ENCODE results near the gene ENTR1. TPM values are rescaled to one million over a fixed set of nuclear protein-coding genes. Genes with fewer than 3 reads are reported as not detected.

Gene ENTR1
- total and polyA plus RNA-seq, 2 of the 4 experiments (the other 2 are of a cell fraction), result 14.5 to 37.3 TPM

- no peak overlapping the region for H2AFZ ChIP-seq (replicated peaks; ENCODE audit: low read length, poor library complexity)
- H3K27me3 ChIP-seq (ENCODE audit: control insufficient read depth, insufficient read depth, low read length), result no peaks in the 10 kb centered on the region
- H4K8ac ChIP-seq (ENCODE audit: low read depth in 2 of 2, low read length in 2 of 2), result no peak overlapping the region
- H3K14ac ChIP-seq (replicated peaks; ENCODE audit: low read depth, low read length), result no peak overlapping the region
- dilution Hi-C loops (cut with HindIII; ENCODE audit: low sequenced_read_pairs, unreplicated experiment) (no loop called here), intact Hi-C loops (cut with micrococcal nuclease) (loop anchor here (5.0 kb wide), 1 partner anchor 77 kb away; the partner anchor contains the start of gene GPSM1), in situ Hi-C loops (cut with MboI; ENCODE audit: low sequenced_read_pairs) (loop anchor here (5.0 kb wide), 1 partner anchor 82 kb away; no protein-coding TSS in a partner anchor)
- H3K4me1 ChIP-seq (ENCODE audit: control insufficient read depth, insufficient read depth, low read length), result peaks cover 7% of the 10 kb centered on the region
- no peak overlapping the region for H2BK120ac ChIP-seq (ENCODE audit: low read depth, low read length)
- no peak overlapping the region for H2BK15ac ChIP-seq (ENCODE audit: low read depth, low read length)
- H4K91ac ChIP-seq (ENCODE audit: insufficient read depth, low read depth, low read length), result no peak overlapping the region
- H3K56ac ChIP-seq (ENCODE audit: extremely low read depth, insufficient read depth, low read length), result no peak overlapping the region
- 0 out of 2 replicates have a peak, but pooled peaks cover 5% of the 10 kb centered on the region for H3K9me1 ChIP-seq (ENCODE audit: insufficient read depth, low read length)
- peaks cover 9% of the 10 kb centered on the region for H4K20me1 ChIP-seq (ENCODE audit: insufficient read depth, low read length)
- TF ChIP-seq FOS (IDR thresholded peaks at IDR 0.05; ENCODE audit: low read depth, low read length) (no peak), SMC3 (IDR thresholded peaks at IDR 0.05; ENCODE audit: low read depth, low read length) (no peak), CHD1 (IDR thresholded peaks at IDR 0.05; ENCODE audit: low read depth, low read length) (no peak)
- no peak overlapping the region for H3K23ac ChIP-seq (ENCODE audit: low read depth, low read length)
- DNase-seq, result no peak
- H3K4ac ChIP-seq (ENCODE audit: low read depth, low read length), result no peak overlapping the region
- no TSS peak for BruUV-seq (replicated peaks)
- no peak for ATAC-seq (ENCODE audit: low read depth)
- no peak overlapping the region for H2AK5ac ChIP-seq (ENCODE audit: low read depth, low read length)
- WGBS, 2 experiments (ENCODE audit: extremely low coverage in 2 of 2, insufficient read length in 1 of 2), result 91% methylated on average over 12 of the region's 14 CpGs; no CpG with 5 or more reads in 1 of the 2 experiments
- CTCF ChIA-PET, result no interaction called here
- no peak overlapping the region for H4K5ac ChIP-seq (ENCODE audit: low read depth, low read length)
- POLR2A ChIA-PET (ENCODE audit: unreplicated experiment), result no interaction called here
- H3K79me1 ChIP-seq (ENCODE audit: low read depth in 1 of 2, low read length in 2 of 2), result peaks cover 9 to 26% of the 10 kb centered on the region in 2 experiments
- H3K4me2 ChIP-seq (ENCODE audit: low read depth, low read length), result no peak overlapping the region
- H3K36me3 ChIP-seq (ENCODE audit: control insufficient read depth, insufficient read depth, low read length), result peaks cover 40% of the 10 kb centered on the region
- H3K27ac ChIP-seq (ENCODE audit: insufficient read depth, low read length), result no peak overlapping the region
- no peaks in the 10 kb centered on the region for H3K9me3 ChIP-seq (ENCODE audit: control insufficient read depth, insufficient read depth, low read length)
- no peak overlapping the region for H3K4me3 ChIP-seq (ENCODE audit: insufficient read depth, low read depth, low read length)
- H3K18ac ChIP-seq (ENCODE audit: low read depth, low read length), result no peak overlapping the region
- no peak overlapping the region for H2BK5ac ChIP-seq (ENCODE audit: low read depth, low read length, poor library complexity, severe bottlenecking)
- H2BK20ac ChIP-seq (ENCODE audit: low read depth, low read length), result no peak overlapping the region
- no peak overlapping the region for H3K9ac ChIP-seq (ENCODE audit: low read depth, low read length)
- H2AK9ac ChIP-seq (replicated peaks; ENCODE audit: low read depth, low read length, poor library complexity), result no peak overlapping the region
These were observed 5.6 kb downstream of the ENTR1 start for GRCh38 chr9:136404801-136405136.

Data from IMR-90 (cell line).